Loucy (cell line): Measurements from ENCODE around the gene CLDN16.

ENCODE experiments used
- H2AFZ ChIP-seq: fragments of 200-600 bp; sonication (generic); 2 replicates; pipeline ENCODE4 v1.6.0; 2016; ENCODE audit warnings: antibody characterized with exemption, mild to moderate bottlenecking, low read length, moderate library complexity
- H3F3A ChIP-seq: fragments of 200-600 bp; 2 replicates; pipeline ENCODE4 v1.6.0; 2016; ENCODE audit warnings: antibody characterized with exemption, low read depth, mild to moderate bottlenecking
- H3K27me3 ChIP-seq: fragments of 200-600 bp; sonication (generic); 2 replicates; pipeline ENCODE4 v1.6.1; 2014; ENCODE audit warnings: low read length, mild to moderate bottlenecking; ENCODE audit not compliant: insufficient read depth, poor library complexity, severe bottlenecking
- H3K36me3 ChIP-seq: fragments of 200-600 bp; sonication (generic); 2 replicates; pipeline ENCODE4 v1.6.1; 2016; ENCODE audit warnings: low read length; ENCODE audit not compliant: insufficient read depth
- H3K4me1 ChIP-seq: fragments of 200-600 bp; sonication (generic); 2 replicates; pipeline ENCODE4 v1.5.1; 2014; ENCODE audit warnings: low read length, mild to moderate bottlenecking; ENCODE audit not compliant: insufficient read depth, poor library complexity, severe bottlenecking
- H3K4me2 ChIP-seq: fragments of 200-600 bp; sonication (generic); 2 replicates; pipeline ENCODE4 v1.6.0; 2014; ENCODE audit warnings: antibody characterized with exemption, low read length, low read depth, mild to moderate bottlenecking; ENCODE audit not compliant: poor library complexity, severe bottlenecking
- H3K4me3 ChIP-seq: fragments of 200-600 bp; sonication (generic); 2 replicates; pipeline ENCODE4 v1.5.1; 2014; ENCODE audit warnings: low read length, mild to moderate bottlenecking, mixed read lengths; ENCODE audit not compliant: poor library complexity, severe bottlenecking
- H3K79me2 ChIP-seq: fragments of 200-600 bp; sonication (generic); 2 replicates; pipeline ENCODE4 v1.6.1; 2014; ENCODE audit warnings: low read length; ENCODE audit not compliant: insufficient read depth
- H3K9ac ChIP-seq: fragments of 200-600 bp; sonication (generic); 2 replicates; pipeline ENCODE4 v1.6.0; 2014; ENCODE audit warnings: mild to moderate bottlenecking, low read depth, low read length, moderate library complexity; ENCODE audit not compliant: poor library complexity, severe bottlenecking
- H3K9me2 ChIP-seq: fragments of 200-600 bp; sonication (generic); replicated peaks from 2 replicates; pipeline ENCODE4 v1.6.1; 2016; ENCODE audit warnings: low read depth, low read length, mixed read lengths
- H3K9me3 ChIP-seq: fragments of 200-600 bp; sonication (generic); 2 replicates; pipeline ENCODE4 v1.6.1; 2014; ENCODE audit warnings: mild to moderate bottlenecking, antibody characterized with exemption, low read length, low read depth; ENCODE audit not compliant: insufficient read depth
- H4K20me1 ChIP-seq: fragments of 200-600 bp; sonication (generic); 2 replicates; pipeline ENCODE4 v1.6.0; 2014; ENCODE audit warnings: antibody characterized with exemption, low read length, mild to moderate bottlenecking; ENCODE audit not compliant: insufficient read depth, poor library complexity, severe bottlenecking
- CTCF ChIP-seq: fragments of 200-600 bp; sonication (generic); conservative IDR thresholded peaks from 2 replicates; pipeline ENCODE4 v1.5.1; 2014; ENCODE audit warnings: mild to moderate bottlenecking, antibody characterized with exemption, low read length
- EZH2phosphoT487 ChIP-seq: fragments of 200-600 bp; IDR thresholded peaks from 2 replicates; pipeline ENCODE4 v1.6.1; 2018; ENCODE audit warnings: antibody characterized with exemption, mild to moderate bottlenecking, moderate library complexity, borderline replicate concordance

CLDN16 gene

GRCh38 chr3:190357468-190357867 lies 30.5 kb upstream of the CLDN16 start:
- no peaks in the 10 kb centered on the region for H3K4me1 ChIP-seq
- H3K4me3 ChIP-seq: no peak overlapping the region
- no peaks in the 10 kb centered on the region for H3K27me3 ChIP-seq
- no peak overlapping the region; the same call in 1 of the 2 replicates for H2AFZ ChIP-seq
- no peak overlapping the region for H3K9ac ChIP-seq
- no peaks in the 10 kb centered on the region for H3K36me3 ChIP-seq
- no peak for TF ChIP-seq CTCF
- no peak for TF ChIP-seq EZH2phosphoT487
- H3F3A ChIP-seq: no peaks in the 10 kb centered on the region
- no peaks in the 10 kb centered on the region for H4K20me1 ChIP-seq
- no peaks in the 10 kb centered on the region for H3K79me2 ChIP-seq
- H3K9me2 ChIP-seq: no peaks in the 10 kb centered on the region
- no peaks in the 10 kb centered on the region for H3K9me3 ChIP-seq
- no peak overlapping the region for H3K4me2 ChIP-seq

- Histone ChIP-seq H3K36me3 (no peaks in the 10 kb centered on the region), H3K9me3 (no peaks in the 10 kb centered on the region), H3K9ac (no peak overlapping the region), H3K9me2 (no peaks in the 10 kb centered on the region), H3K27me3 (no peaks in the 10 kb centered on the region), H3K4me3 (no peak overlapping the region), H3F3A (no peaks in the 10 kb centered on the region), H4K20me1 (no peaks in the 10 kb centered on the region), H3K79me2 (no peaks in the 10 kb centered on the region), H2AFZ (no peak overlapping the region), H3K4me1 (no peaks in the 10 kb centered on the region), H3K4me2 (no peak overlapping the region)
- TF ChIP-seq EZH2phosphoT487: no peak
- TF ChIP-seq CTCF: no peak
These were observed 28.1 kb upstream of the CLDN16 start for GRCh38 chr3:190359813-190360212.

- Histone ChIP-seq H3F3A (no peaks in the 10 kb centered on the region), H3K9ac (no peak overlapping the region), H2AFZ (no peak overlapping the region), H3K4me1 (no peaks in the 10 kb centered on the region), H3K4me3 (no peak overlapping the region), H3K27me3 (no peaks in the 10 kb centered on the region), H3K4me2 (no peak overlapping the region), H4K20me1 (no peaks in the 10 kb centered on the region), H3K9me2 (no peaks in the 10 kb centered on the region), H3K36me3 (no peaks in the 10 kb centered on the region), H3K9me3 (no peaks in the 10 kb centered on the region), H3K79me2 (no peaks in the 10 kb centered on the region)
- TF ChIP-seq EZH2phosphoT487: no peak
- no peak for TF ChIP-seq CTCF
These were observed 27.7 kb upstream of the CLDN16 start for GRCh38 chr3:190360228-190360627.
